Stromal cell of bone marrow (primary cell): ENCODE results near the gene P2RY4.
"Not testable (repeated sequence)": the region's sequence is repeated elsewhere in the genome, so short reads cannot be mapped to it uniquely, and the experiment has no call there.

Experiments
- DNase-seq: peaks from one replicate; pipeline ENCODE4 v3.0.0-alpha.2; 2012; ENCODE audit warnings: low read depth

The P2RY4 gene

GRCh38 chrX:70260104-70260503, at the start of gene P2RY4:
TSS of gene P2RY4 (minus strand) at chrX:70260204. CDS start at chrX:70259624, 580 bp downstream.
- DNase-seq = no peak

DNA sequence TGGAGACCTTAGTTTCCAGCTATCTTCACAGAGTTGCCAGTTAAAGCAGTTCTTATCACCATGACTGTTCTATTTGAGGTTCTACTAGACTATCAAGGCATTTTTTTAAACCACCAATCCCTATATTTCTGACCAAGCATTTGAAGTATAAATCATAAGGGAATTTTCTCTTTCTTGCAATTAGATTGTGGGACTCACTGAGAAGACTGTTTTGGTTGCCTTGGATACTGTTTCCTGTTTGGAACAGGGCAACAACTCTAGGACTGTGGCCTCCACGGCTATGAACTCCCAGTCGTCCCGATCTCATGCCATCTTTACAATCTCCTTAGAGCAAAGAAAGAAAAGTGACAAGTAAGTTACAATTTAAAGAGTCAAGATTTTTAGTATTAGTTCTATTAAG, 41.7 kb upstream of the P2RY4 start:
- DNase-seq = peak; percentile 54

- no peak for DNase-seq
Observed at GRCh38 chrX:70293621-70294020, 33.6 kb upstream of the P2RY4 start.

DNA sequence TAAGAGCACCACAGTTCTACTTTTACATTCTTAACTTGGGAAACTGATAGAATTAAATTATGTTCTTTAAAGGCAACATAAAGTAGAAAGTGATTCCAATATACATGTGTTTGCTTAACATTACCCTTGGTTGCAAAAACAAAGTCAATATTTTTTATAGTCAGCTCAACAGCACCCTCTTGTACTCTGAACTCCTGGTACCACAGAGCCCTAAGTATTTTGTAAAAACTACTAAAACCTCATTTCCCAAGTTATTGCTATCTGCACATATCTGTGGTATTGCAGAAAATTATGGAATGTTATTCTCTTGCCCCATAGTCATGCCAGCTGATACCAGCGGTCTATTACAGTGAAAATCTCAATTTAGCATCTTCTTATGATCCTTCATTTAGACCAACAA, 32.8 kb upstream of the P2RY4 start:
- DNase-seq = no peak

- peak; percentile 67 for DNase-seq
Observed at GRCh38 chrX:70289793-70290770, 30.1 kb upstream of the P2RY4 start, which contains the start of the genes KIF4A and PDZD11. TSS of gene KIF4A (plus strand) at chrX:70290104. CDS start at chrX:70290459, 355 bp downstream. TSS of gene PDZD11 (minus strand) at chrX:70289927. CDS start at chrX:70289341, 586 bp downstream.

GRCh38 chrX:70289168-70289792, 29.3 kb upstream of the P2RY4 start:
- no peak for DNase-seq

DNA sequence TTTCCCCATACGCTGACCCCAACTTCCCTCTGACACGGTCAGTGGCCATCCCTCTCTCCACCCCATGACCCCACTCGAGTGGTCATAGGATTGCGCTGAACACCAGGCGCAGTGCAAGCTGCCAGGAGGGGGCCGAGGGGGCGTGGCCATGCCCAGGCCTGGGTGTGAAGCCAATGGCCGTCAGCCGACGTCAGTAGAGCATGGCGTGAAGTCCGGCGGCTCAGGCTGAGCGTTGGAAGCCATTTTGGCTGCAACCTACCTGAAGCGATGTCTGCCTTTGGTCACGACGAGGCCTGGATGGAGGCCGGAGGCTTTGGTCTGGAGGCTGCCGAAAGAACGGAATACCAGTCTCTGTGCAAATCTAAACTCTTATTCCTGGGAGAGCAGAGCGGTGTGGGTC, 21.9 kb upstream of the P2RY4 start, which contains the start of gene RAB41:
TSS of gene RAB41 (plus strand) at position 222 of the 400 bp plus-strand sequence. CDS start at position 268, 46 bp downstream.
- no peak for DNase-seq

GRCh38 chrX:70280573-70280972, 20.6 kb upstream of the P2RY4 start:
- DNase-seq = no peak

GRCh38 chrX:70279081-70279480, 19.1 kb upstream of the P2RY4 start:
- no peak for DNase-seq

- not testable (repeated sequence) for DNase-seq
Observed at GRCh38 chrX:70274029-70274428, 14.0 kb upstream of the P2RY4 start.

- no peak for DNase-seq
Observed at GRCh38 chrX:70268034-70268433, 8.0 kb upstream of the P2RY4 start, which contains the start of gene ARR3. TSS of gene ARR3 (plus strand) at chrX:70268334. CDS start at chrX:70269386, 1,052 bp downstream.

DNA sequence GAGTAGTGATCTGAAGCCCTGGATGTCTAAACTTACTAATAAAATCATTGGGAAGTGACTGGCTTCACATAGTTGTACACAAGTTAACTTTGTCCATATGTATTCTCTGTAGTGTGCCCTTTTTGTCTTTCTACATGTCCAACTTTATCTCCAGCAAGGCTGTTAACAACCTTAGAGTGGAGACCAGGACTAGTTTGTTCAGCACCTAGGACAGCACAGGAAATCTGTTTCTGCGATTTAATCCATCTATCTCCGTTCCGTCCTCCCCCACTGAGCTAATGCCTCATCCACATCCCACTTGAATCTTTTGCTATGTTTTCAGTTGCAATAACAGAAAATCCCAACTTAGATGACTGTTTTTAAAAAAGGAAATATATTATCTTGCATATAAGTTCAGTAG, 4.8 kb upstream of the P2RY4 start:
- DNase-seq = no peak

DNA sequence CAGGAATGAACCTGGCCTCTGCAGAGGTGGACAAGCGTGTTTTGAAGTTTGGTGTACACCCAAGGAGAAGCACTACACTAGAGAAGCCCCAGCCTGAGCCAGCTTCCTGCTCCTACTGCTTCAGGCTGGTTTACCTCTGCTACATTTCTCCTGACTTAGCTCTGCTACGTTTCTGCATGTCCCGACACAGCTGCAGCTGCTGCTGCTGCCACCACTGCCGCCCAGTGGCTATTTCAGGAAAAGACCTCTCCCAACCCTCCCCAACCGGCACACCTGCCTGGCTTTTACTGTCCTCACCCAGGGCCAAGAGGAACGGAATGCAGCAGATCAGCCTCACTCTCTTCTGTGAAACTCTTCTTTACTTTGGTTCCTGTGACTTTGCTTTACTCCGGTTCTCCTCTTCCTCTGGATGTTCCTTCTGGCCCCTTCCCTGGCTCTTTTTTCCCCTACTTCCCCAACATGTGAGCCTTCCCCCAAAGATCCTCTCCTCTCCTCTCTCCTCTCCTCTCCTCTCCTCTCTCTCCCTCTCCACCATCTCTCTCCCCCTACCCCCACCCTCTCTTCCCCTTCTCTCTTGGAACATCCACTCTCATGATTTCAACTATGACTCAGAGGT, 3.1 kb upstream of the P2RY4 start:
- no peak for DNase-seq

DNA sequence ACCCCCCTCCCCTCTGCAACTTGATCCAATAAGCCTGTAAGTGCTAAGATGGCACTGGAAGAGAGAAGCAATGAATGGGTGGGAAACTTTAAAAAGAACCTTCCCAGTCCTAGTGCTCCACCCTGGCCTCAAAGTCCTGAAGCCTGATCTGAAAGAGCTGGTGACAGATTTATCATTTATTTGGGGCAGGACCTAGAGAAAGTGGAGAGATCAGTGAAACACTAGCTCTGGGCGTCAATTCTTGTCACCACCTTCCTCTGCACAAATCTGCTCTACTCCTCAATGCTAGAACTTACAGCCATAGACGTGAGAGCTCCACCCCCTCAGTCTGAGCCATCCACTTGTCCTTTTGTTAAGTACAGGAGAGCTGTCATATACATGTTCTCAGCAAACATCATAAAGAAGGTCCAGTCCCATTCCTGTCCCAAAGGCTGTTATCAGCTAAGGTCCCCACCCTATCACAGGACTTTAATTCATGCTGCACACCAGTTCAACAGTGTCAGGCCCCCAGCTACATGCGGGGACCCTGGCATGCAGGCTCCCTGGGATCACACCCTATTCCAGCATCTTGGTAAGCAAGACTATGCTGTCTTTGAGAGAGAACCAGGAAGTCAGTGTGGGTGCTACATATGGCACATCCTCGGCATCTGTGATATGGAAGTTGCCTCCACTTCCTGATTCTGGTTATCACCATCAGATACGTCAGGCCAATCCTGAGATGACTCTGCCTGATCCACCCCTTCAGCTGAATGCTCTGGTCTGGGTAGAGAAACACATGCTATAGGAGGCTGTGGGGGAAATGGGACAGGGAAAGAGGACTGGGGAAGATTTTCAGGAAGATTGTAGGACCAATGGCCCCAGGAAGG, 2.3 kb downstream of the P2RY4 start:
- DNase-seq = no peak

DNA sequence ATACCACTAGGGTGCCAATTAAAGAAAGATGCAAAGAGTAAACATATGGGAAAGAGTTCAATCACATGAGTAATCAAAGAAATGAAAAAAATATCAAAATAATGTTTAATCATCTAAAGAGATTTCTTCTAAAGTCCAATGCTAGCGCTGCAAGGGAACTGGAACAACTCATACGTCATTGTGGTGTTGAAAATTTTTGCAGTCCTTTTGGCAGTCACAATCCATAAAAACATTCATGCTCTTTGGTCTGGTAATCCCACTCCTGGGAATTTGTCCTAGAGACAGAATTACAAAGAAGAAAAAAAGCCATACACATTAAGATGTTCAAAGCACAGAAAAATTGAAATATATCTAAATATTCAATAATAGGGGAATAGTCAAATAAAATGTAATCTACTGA, 4.6 kb downstream of the P2RY4 start:
- DNase-seq = peak; percentile 22

DNA sequence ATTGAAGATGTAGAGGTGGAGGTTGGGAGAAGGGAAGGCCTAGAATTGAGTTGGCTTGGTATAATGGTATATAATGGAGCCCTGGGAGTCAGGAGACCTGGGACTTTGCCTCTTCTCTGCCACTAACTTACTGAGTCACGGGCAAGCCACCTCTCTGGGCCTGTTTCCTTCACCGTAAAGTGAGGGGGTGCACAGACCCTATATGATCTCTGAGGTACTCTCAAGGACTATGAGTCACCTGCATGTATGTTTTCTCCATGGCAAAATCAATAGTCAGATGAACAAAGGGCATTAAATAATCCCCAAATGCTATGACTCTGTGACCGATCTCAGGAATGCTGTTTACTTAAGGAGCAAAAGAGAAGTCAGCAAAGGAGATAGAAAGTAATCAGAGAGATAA, 5.1 kb downstream of the P2RY4 start:
- no peak for DNase-seq

DNA sequence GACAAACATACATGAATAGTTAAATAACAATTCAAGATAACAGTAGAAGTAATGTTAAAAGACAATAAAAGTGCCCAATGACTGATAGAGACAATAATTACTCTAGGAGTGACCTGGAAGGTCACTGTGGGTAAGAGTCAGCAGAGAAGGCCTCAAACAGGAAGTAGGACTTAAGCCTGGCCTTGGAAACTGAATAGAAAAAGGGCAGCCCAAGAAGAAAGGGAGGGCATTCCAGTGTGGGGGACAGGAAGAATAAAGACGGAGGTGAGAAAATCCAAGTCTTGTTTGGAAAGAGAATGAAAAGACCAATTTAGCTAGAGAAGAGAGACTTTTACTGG, 6.0 kb downstream of the P2RY4 start:
- no peak for DNase-seq

DNA sequence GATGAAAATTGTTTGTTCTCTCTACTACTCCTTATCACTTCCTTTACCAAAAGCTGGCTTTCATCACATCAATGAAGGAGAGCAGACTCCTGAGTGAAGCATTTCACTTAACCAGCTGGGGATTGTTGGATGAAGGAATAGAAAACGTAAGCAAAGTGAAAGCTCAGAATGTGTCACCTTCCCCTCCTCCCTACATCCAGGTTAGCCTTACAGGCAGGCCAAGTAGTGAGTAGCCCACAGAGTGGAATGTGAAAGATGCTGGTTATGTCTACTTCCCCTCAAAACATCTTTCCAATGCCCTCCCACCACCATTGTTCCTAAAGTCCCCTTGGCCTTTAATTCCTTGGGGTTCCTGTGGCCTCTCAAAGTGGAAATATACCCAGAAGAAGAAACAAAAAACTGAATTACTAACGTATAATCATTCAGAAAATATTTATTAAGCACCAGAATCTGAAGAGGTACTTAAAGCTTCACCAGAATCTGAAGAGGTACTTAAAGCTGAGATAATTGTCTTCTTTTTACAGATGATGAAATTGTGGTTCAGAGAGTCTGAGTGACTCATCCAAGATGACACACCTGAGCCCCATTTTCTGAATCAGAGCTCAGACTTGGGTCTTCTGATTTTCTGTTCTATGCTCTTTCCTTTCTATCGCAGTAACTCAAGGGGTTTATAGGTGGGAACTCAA, 6.5 kb downstream of the P2RY4 start:
- DNase-seq = no peak

GRCh38 chrX:70252491-70252890, 7.5 kb downstream of the P2RY4 start:
- no peak for DNase-seq

- DNase-seq = no peak
Observed at GRCh38 chrX:70247252-70247651, 12.8 kb downstream of the P2RY4 start.

DNA sequence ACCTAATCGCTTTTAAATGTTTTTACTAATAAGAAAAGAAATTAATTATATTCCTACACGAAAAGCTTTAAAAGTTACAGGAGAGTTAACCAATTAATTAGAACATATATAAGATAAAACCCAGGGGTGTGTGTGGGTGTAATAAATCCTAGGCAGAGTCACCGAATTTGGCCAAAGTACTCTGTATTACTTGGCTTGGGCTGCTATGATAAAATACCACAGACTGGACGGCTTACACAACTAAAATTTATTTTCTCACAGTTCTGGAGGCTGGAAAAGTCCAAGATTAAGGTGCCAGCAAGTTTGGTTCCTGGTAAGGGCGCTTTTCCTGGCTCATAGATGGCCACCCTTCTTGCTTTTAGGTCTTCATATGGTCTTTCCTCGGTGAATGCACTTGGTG, 15.1 kb downstream of the P2RY4 start:
- no peak for DNase-seq
